GM18502 (cell line): Measurements from ENCODE around the gene MISP.
"Not testable (repeated sequence)": the region's sequence is repeated elsewhere in the genome, so short reads cannot be mapped to it uniquely, and the experiment has no call there.

ENCODE experiments used
- ATAC-seq: cut with Tn5 transposase; IDR thresholded peaks from one replicate; pipeline ENCODE4 v1.9.1; 2021; ENCODE audit warnings: mild to moderate bottlenecking; ENCODE audit not compliant: unreplicated experiment, poor library complexity

MISP gene

DNA sequence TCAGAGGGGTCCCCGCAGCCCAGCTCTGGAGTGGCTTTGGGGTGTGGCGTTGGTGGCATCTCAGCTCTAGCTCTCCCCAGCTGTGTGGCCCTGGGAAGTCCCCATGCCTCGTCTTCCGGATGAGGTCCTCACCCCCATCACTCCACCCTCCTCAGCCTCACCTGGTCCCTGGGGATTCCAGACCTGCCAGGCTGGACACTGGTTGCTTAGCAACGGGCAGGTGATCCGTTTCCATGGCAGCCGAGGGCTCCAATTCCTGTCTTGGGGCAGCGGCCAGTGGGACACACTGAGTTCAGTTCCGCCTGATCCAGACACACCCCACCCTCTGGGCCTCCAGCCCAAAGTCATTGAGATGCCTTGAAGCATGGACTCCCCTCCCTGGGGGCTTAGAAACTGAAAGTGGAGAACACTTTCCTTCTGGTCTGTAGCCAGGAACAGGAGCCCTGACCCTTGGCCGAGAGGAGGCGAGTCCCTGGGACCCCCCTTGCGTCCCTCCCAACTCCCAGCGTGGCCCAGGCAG lies 7.7 kb upstream of the MISP start:
- no peak for ATAC-seq

DNA sequence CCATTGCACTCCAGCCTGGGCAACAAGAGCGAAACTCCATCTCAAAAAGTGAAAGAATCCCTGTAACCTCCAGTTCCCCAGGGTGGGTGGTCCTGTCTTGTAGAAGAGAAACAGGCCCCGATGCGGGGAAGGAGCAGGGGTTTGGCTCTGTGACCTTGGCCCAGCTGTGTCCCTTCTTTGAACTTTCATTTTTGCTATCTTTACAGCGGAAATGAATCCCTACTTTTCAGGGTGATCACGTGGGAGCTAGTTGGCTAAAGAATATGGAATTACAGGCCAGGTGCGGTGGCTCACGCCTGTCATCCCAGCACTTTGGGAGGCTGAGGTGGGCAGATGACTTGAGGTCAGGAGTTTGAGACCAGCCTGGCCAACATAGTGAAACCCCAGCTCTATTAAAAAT lies 5.8 kb upstream of the MISP start:
- ATAC-seq, result not testable (repeated sequence)

DNA sequence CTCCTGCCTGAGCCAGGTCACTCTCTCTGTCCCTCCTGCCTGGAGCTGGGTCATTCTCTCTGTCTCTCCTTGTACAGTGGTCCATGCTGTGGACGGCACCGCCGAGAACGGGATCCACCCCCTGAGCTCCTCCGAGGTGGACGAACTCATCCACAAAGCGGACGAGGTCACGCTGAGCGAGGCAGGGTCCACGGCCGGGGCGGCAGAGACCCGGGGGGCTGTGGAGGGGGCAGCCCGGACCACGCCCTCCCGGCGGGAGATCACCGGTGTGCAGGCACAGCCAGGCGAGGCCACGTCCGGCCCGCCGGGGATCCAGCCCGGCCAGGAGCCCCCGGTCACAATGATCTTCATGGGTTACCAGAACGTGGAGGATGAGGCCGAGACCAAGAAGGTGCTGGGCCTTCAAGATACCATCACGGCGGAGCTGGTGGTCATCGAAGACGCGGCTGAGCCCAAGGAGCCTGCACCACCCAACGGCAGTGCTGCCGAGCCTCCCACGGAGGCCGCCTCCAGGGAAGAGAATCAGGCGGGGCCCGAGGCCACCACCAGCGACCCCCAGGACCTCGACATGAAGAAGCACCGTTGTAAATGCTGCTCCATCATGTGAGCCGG lies 4.6 kb upstream of the MISP start:
- no peak for ATAC-seq

DNA sequence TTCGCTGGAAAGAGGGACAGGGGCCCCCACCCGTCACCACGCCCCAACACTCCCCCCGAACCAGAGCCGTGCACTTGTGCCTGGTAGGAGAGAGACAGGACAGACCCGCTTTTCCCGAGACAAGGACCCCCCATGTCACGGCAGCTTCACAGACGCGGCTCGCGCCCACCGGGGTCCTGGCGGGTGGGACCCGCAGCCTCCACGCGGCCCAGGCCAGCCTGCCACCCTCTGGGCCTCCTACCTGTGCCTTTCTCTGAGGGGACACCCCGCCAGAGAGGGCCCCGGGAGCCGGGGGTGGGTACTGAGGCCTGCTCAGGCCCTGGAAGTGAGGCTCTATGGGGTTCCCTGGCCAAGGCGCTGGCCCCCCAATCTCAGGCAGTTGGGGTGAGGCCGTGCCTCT lies 4.0 kb upstream of the MISP start:
- ATAC-seq, result no peak

DNA sequence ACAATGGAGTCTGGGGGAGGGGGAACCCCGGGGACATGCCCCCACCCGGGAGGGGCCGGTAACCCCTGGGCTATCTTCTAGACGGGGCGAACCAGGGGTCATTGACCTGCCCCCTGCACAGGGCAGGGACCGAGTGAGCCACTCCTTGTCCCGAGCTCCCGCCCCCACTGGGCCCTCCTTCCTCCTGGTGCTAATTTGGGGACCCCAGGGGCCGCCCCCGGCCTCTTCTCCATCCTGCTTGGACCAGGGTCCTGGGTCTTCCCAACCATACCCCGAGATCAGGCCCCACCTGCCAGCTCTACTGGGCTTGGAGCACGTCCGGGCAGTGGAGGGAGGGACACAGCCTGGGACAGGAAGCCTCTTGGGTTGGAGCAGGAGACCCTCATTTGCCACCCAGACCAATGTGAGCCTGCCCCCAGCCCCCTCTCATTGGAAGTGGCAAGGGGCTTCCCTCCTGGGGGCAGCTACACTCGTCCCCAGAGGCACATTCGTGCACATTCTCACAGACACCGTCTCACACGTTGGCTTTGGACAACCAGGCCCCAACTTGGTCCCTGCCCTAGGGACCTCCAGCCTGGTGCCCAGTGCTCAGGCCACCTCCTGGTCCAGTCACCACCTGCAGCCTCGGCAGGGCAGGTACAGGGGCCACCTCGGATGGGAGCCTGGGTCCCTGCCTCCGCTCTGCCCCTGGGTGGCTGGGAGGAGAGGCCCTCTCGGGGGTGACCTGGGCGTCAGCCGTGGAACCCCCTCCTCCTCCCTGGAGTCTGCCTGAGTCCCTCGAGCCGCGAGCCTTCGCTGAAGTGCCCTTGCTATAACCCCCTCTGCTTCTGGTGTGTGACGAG lies 3.3 kb upstream of the MISP start:
- no peak for ATAC-seq

DNA sequence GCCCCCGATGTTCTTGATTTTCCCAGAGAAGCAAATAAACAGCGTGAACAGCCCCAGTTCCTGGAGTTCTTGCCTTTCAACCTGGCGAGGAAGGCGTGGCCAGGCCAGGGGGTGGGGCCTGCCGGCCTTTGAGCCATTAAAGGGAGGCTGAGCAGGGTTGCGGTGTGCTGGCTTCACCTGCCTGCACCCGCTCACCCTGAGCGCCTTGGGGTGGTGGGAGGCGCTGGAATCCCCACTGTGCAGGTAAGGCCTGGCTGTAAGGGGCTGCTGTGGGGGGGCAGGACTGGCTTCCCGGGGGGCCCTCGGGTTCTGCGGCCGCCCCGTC lies 2.7 kb upstream of the MISP start:
- no peak for ATAC-seq

DNA sequence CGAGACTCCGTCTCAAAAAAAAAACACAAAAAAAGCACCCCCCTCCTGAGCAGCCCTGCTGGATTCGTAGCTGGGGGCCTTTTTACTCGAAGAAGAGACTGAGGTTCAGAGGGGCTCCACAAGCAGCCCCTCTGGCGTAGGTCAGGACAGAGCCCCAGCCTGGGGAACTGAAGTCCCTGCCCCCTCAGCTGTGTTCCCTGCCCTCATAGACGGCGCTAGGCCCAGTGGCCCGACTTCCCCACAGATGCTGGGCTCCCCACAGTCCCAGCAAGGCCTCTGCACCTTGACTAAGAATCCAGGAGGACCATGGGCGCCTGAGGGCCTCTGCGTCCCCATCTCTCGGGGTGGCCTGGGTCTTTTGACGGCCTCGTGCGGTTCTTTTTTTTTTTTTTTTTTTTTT lies 1.1 kb upstream of the MISP start:
- ATAC-seq, result no peak

DNA sequence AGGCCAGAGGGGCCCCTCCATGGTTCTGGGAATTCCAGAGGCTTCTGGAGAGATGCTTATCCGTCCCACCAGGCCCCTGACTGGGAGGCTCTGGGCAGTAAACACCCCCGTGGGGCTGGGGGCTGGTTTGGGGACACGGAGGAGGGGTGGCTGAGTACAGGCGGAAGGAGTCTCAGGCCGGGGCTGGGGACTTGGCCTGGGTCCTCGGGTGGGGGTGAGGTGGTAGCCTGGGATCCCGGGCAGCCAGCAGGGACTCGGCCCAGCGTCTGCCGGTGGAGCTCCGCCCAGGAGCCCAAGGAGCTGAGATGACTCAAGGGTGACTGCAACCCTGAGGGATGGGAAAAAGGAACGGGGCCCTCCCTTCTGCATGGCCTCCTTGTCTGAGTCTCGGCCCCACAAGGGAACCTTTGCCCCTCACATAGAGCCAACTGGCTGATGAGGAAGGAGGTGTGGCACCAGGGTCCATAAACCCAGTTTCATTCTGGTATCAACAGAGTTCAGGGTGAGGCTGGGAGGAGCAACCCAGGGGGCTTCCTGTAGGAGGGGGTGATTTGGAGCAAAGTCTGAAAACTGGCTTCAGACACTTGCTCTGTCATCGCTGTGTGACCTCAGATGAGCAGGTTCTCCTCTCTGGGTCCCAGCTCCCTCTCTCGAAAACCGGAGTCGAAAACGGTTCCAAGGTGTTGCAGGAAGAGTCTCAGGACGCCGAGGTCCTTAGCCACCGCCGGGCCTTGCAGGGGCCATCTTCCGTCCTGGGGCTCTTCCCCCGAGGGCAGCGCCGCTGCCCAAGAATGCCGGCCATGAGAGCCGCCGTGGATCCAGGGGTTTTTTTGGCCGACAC lies 809 bp downstream of the MISP start:
- ATAC-seq, result no peak

DNA sequence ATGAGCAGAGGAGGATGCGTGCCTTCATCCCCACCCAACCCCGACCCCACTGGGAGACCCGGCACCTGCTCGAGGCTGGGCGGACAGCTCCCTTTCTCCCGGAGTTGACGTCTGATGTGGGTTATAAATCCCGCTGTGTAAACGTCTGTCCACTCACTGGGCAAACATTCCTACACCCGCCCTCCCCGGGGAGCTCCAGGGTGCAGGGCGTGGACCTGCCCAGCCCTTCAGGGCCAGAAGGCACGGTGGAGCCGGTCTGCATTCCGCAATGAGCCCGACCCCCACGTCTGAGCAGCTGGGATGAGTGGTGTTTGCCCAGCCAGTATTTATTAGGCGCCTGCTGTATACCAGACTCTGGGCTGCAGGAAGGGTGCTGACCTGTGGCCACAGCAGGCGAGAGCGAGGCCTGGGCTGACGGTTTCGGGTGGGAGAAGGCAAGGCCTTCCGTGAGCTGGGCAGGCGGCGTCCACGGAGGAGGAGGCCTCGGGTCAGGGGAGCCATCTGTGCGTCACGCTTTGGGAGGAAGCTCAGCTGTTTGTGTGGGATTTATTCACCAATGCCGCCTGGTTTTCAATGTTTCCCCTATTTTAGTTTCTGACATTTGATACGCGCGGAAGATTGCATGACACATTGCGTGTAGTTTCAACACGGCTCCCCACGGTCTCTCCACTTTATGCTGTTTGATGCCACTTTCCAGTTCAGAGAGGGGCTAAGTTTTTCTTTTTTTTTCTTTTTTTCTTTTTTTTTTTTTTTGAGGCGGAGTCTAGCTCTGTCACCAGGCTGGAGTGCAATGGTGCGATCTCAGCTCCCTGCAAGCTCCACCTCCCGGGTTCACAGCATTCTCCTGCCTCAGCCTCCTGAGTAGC lies 2.0 kb downstream of the MISP start:
- no peak for ATAC-seq

DNA sequence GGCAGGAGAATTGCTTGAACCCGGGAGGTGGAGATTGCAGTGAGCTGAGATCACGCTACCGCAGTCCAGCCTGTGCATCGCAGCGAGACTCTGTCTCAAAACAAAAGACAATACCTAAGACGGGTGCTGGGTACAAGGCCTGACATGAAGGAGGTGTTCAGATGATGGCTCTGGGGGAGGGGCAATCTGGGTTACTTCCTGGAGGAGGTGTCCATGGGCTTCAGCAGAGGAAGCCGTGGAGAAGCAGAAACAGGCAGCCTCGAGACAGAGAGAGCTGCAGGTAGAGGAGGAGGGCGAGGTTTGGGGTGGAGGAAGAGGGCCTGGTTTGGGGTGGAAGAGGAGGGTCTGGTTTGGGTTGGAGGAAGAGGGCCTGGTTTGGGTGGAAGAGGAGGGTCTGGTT lies 3.6 kb downstream of the MISP start:
- ATAC-seq, result no peak

DNA sequence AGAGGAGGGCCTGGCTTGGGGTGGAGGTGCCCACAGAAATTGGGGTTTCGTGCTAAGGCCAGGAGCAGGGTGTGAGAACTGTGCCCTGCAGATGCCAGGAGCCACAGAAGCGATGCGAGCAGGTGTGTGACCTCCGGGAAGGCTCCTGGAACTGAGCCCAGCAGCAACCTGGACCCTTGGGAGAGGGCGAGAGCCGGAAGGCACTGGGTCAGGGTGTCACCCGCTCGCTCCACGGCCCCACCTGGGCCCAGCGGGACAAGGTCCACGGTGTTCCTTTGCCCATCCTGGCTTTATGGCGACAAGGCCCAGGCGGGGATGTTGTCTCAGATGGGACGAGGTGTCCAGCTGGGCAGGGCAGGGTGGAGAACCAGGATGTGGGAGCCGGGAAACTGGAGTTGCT lies 4.2 kb downstream of the MISP start:
- no peak for ATAC-seq

DNA sequence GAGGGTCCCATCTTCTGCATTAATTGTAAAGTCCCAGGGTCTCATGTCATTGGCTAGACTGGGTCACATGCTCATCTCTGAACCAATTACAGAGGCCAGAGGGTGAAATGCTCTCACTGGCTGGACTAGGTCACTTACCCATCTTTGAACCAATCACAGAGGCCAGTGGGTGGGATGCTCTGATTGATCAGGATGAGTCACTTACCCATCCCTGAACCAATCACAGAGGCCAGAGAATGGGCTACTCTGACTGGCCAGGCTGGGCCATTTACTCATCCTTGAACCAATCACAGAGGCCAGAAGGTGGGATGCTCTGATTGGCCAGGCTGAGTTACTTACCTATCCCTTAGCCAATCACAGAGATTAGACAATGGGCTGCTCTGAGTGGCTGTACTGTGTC lies 5.3 kb downstream of the MISP start:
- ATAC-seq, result no peak

DNA sequence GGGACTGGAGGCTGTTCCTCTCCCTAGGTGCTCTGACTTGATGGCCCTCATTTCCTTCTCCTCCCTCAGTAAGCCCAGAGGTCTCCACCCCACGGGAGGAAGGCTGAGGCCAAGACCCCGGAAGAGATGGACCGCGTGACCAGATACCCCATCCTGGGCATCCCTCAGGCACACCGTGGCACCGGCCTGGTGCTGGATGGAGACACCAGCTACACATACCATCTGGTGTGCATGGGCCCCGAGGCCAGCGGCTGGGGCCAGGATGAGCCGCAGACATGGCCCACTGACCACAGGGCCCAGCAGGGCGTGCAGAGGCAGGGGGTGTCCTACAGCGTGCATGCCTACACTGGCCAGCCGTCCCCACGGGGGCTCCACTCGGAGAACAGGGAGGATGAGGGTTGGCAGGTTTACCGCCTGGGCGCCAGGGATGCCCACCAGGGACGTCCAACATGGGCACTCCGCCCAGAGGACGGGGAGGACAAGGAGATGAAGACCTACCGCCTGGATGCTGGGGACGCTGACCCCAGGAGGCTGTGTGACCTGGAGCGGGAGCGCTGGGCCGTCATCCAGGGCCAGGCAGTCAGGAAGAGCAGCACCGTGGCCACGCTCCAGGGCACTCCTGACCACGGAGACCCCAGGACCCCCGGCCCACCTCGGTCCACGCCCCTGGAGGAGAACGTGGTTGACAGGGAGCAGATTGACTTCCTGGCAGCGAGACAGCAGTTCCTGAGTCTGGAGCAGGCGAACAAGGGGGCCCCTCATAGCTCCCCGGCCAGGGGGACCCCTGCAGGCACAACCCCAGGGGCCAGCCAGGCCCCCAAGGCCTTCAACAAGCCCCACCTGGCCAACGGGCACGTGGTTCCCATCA lies 6.1 kb downstream of the MISP start:
- ATAC-seq, result no peak

DNA sequence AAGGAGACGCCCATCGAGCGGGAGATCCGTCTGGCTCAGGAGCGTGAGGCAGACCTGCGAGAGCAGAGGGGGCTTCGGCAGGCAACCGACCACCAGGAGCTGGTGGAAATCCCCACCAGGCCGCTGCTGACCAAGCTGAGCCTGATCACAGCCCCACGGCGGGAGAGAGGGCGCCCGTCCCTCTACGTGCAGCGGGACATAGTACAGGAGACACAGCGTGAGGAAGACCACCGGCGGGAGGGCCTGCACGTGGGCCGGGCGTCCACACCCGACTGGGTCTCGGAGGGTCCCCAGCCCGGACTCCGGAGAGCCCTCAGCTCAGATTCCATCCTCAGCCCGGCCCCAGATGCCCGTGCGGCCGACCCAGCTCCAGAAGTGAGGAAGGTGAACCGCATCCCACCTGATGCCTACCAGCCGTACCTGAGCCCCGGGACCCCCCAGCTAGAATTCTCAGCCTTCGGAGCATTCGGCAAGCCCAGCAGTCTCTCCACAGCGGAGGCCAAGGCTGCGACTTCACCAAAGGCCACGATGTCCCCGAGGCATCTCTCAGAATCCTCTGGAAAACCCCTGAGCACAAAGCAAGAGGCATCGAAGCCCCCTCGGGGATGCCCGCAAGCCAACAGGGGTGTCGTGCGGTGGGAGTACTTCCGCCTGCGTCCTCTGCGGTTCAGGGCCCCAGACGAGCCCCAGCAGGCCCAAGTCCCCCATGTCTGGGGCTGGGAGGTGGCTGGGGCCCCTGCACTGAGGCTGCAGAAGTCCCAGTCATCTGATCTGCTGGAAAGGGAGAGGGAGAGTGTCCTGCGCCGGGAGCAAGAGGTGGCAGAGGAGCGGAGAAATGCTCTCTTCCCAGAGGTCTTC lies 7.1 kb downstream of the MISP start:
- no peak for ATAC-seq

DNA sequence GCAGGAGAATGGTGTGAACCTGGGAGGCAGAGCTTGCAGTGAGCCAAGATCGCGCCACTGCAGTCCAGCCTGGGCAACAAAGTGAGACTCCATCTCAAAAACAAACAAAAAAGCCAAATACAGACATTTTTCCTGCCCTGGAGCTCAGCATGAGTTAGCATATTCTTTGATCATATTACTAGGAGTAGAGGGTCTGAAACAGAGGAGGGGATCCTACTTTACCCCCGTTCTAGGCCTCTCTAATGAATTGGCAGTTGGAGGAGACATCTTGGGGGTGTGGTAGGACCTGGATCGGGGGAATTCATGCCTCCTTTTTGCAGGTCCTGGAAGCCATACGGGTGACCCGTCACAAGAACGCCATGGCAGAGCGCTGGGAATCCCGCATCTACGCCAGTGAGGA lies 12.3 kb downstream of the MISP start:
- ATAC-seq, result no peak

DNA sequence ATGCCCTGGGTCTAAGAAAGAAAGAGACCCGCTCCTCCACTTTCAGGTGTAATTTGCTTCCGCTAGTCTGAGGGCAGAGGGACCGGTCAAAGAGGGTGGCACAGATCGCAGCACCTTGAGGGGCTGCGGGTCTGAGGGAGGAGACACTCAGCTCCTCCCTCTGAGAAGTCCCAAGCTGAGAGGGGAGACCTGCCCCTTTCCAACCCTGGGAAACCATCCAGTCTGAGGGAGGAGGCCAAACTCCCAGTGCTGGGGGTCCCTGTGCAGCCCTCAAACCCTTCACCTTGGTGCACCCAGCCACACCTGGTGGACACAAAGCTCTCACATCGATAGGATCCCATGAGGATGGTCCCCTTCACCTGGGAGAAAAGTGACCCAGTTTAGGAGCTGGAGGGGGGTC lies 13.0 kb downstream of the MISP start:
- no peak for ATAC-seq

DNA sequence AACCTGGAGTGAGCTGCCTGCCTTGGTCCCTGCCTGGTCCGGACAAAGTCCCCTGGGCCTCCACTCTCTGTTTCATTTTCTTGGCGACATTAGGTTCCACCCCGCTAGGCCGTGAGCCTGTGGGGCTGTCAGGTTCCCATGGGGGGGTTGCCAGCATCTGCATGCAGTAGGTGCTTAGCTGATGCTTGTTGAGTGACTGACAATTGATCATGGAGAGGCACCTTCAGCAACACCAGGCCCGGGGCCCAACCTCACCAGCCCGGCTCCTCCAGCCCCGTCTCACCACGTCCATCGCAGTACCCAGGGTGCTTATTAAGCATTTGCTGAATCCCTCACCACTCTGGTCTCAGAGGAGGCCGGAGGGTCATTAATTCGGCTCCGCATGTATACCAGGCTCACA lies 13.4 kb downstream of the MISP start:
- ATAC-seq, result no peak

DNA sequence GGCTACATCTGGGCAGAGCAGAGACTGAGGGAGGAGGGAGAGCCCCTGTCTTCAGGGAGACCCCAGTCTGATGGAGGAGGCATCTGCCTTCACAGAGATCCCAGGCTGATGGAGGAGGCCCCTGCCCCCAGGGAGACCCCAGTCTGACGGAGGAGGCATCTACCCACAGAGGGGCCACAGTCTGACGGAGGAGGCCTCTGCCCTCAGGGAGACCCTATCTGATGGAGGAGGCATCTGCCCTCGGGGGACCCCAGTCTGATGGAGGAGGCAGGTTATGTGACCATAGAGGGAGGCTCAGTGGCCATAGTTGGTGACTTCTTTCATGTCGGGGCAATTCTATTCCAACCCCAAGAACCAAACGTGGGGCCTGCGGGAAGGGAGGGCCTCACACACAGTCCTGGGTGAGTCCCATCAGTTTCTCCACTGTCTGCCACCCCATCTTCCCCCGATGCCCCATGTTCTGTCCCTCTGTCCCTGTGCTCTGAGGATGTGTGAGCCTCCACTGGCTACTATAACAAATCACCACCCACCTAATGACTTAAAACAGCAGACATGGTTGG lies 14.3 kb downstream of the MISP start:
- ATAC-seq, result no peak
